ENCODE measurements around the gene NDEL1.

DNA sequence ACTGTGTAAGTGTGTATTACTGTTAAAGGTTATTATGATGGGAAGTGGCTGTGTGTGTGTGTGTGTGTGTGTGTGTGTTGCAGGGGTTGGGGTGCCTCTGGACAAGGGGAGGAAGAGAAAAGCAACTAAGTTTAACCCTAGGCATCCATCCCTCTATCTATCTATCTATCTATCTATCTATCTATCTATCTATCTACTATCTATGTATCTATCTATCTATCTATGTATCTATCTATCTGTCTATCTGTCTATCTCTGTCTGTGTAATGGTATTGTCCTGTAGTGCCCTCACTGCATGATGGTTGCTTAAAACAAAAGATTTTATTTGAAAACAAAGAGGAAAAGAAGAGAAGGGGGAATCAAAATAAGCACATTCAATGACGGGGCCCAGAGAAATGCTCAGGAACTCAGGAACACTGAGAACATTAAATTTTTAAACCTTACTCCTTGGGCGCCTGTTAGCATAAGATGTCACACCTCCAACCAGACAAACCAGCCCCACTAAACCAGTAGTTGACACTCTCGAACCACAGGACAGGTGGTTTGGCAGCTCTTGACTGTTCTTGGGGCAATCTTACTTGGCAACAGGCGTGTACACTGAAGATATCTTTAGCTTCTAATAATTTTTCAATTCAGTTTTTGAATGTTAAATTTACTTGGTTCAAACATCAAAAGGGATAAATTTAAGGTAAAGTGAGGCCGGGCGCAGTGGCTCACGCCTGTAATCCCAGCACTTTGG lies 47.6 kb upstream of the NDEL1 start:
- TF ChIP-seq, protein P1, sequence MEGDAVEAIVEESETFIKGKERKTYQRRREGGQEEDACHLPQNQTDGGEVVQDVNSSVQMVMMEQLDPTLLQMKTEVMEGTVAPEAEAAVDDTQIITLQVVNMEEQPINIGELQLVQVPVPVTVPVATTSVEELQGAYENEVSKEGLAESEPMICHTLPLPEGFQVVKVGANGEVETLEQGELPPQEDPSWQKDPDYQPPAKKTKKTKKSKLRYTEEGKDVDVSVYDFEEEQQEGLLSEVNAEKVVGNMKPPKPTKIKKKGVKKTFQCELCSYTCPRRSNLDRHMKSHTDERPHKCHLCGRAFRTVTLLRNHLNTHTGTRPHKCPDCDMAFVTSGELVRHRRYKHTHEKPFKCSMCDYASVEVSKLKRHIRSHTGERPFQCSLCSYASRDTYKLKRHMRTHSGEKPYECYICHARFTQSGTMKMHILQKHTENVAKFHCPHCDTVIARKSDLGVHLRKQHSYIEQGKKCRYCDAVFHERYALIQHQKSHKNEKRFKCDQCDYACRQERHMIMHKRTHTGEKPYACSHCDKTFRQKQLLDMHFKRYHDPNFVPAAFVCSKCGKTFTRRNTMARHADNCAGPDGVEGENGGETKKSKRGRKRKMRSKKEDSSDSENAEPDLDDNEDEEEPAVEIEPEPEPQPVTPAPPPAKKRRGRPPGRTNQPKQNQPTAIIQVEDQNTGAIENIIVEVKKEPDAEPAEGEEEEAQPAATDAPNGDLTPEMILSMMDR (tag by site-specific recombination; IDR thresholded peaks at IDR 0.05): no peak
- TF ChIP-seq ZNF335 (tag by site-specific recombination; conservative IDR thresholded peaks at IDR 0.05) (no peak), ZNF274 (IDR thresholded peaks at IDR 0.05; ENCODE audit: low read length) (no peak), ZNF274 (tag by site-specific recombination; IDR thresholded peaks at IDR 0.05; ENCODE audit: borderline replicate concordance) (no peak), KLF16 (tag by site-specific recombination; IDR thresholded peaks at IDR 0.05) (no peak)
- TF ChIP-seq, protein P2, sequence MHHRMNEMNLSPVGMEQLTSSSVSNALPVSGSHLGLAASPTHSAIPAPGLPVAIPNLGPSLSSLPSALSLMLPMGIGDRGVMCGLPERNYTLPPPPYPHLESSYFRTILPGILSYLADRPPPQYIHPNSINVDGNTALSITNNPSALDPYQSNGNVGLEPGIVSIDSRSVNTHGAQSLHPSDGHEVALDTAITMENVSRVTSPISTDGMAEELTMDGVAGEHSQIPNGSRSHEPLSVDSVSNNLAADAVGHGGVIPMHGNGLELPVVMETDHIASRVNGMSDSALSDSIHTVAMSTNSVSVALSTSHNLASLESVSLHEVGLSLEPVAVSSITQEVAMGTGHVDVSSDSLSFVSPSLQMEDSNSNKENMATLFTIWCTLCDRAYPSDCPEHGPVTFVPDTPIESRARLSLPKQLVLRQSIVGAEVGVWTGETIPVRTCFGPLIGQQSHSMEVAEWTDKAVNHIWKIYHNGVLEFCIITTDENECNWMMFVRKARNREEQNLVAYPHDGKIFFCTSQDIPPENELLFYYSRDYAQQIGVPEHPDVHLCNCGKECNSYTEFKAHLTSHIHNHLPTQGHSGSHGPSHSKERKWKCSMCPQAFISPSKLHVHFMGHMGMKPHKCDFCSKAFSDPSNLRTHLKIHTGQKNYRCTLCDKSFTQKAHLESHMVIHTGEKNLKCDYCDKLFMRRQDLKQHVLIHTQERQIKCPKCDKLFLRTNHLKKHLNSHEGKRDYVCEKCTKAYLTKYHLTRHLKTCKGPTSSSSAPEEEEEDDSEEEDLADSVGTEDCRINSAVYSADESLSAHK (tag by site-specific recombination; IDR thresholded peaks at IDR 0.05): no peak
- TF ChIP-seq, protein P3, sequence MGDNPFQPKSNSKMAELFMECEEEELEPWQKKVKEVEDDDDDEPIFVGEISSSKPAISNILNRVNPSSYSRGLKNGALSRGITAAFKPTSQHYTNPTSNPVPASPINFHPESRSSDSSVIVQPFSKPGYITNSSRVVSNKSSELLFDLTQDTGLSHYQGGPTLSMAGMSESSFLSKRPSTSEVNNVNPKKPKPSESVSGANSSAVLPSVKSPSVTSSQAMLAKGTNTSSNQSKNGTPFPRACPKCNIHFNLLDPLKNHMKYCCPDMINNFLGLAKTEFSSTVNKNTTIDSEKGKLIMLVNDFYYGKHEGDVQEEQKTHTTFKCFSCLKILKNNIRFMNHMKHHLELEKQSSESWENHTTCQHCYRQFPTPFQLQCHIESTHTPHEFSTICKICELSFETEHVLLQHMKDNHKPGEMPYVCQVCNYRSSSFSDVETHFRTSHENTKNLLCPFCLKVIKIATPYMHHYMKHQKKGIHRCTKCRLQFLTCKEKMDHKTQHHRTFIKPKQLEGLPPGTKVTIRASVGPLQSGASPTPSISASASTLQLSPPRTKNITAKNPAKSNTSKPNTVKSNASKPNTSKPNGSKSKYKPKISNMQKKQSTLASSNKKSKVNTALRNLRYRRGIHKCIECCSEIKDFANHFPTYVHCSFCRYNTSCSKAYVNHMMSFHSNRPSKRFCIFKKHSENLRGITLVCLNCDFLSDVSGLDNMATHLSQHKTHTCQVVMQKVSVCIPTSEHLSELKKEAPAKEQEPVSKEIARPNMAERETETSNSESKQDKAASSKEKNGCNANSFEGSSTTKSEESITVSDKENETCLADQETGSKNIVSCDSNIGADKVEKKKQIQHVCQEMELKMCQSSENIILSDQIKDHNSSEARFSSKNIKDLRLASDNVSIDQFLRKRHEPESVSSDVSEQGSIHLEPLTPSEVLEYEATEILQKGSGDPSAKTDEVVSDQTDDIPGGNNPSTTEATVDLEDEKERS (tag by site-specific recombination; IDR thresholded peaks at IDR 0.05): no peak
- TF ChIP-seq, protein P4, sequence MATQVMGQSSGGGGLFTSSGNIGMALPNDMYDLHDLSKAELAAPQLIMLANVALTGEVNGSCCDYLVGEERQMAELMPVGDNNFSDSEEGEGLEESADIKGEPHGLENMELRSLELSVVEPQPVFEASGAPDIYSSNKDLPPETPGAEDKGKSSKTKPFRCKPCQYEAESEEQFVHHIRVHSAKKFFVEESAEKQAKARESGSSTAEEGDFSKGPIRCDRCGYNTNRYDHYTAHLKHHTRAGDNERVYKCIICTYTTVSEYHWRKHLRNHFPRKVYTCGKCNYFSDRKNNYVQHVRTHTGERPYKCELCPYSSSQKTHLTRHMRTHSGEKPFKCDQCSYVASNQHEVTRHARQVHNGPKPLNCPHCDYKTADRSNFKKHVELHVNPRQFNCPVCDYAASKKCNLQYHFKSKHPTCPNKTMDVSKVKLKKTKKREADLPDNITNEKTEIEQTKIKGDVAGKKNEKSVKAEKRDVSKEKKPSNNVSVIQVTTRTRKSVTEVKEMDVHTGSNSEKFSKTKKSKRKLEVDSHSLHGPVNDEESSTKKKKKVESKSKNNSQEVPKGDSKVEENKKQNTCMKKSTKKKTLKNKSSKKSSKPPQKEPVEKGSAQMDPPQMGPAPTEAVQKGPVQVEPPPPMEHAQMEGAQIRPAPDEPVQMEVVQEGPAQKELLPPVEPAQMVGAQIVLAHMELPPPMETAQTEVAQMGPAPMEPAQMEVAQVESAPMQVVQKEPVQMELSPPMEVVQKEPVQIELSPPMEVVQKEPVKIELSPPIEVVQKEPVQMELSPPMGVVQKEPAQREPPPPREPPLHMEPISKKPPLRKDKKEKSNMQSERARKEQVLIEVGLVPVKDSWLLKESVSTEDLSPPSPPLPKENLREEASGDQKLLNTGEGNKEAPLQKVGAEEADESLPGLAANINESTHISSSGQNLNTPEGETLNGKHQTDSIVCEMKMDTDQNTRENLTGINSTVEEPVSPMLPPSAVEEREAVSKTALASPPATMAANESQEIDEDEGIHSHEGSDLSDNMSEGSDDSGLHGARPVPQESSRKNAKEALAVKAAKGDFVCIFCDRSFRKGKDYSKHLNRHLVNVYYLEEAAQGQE (tag by site-specific recombination; IDR thresholded peaks at IDR 0.05): no peak

Measured in HEK293 (cell line).